Cortex of kidney (tissue), 1 donor: Measurements from ENCODE around the gene TFCP2.
"Not testable (repeated sequence)": the region's sequence is repeated elsewhere in the genome, so short reads cannot be mapped to it uniquely, and the experiment has no call there.

ENCODE experiments used
- DNase-seq: peaks from one replicate; lab custom pipeline; 2025; lab: John Stamatoyannopoulos, UW

TFCP2 gene

GRCh38 chr12:51172515-51173431, at the start of gene TFCP2:
Gene TFCP2 (minus strand): TSS chr12:51173135. CDS start chr12:51172422, 713 bp downstream.
- peak; percentile 65 for DNase-seq

GRCh38 chr12:51222461-51222860, 49.5 kb upstream of the TFCP2 start:
- no peak for DNase-seq

- not testable (repeated sequence) for DNase-seq
Measured at GRCh38 chr12:51219857-51220256, 46.9 kb upstream of the TFCP2 start.

GRCh38 chr12:51219322-51219721, 46.4 kb upstream of the TFCP2 start:
- DNase-seq: no peak

- DNase-seq: no peak
Measured at GRCh38 chr12:51218607-51219161, 45.7 kb upstream of the TFCP2 start.

- no peak for DNase-seq
Measured at GRCh38 chr12:51217968-51218606, 45.2 kb upstream of the TFCP2 start, which contains the start of gene POU6F1. Gene POU6F1 (minus strand): TSS chr12:51218062. CDS start chr12:51206836, 11,226 bp downstream.

GRCh38 chr12:51217133-51217967, 44.4 kb upstream of the TFCP2 start:
- no peak for DNase-seq

- no peak for DNase-seq
Measured at GRCh38 chr12:51216642-51217041, 43.7 kb upstream of the TFCP2 start.

GRCh38 chr12:51214895-51215294, 42.0 kb upstream of the TFCP2 start:
- no peak for DNase-seq

- DNase-seq: no peak
Measured at GRCh38 chr12:51210690-51211395, 37.9 kb upstream of the TFCP2 start.

- DNase-seq: no peak
Measured at GRCh38 chr12:51209259-51209658, 36.3 kb upstream of the TFCP2 start.

GRCh38 chr12:51208016-51208660, 35.2 kb upstream of the TFCP2 start:
- no peak for DNase-seq

GRCh38 chr12:51205350-51205749, 32.4 kb upstream of the TFCP2 start:
- DNase-seq: no peak

GRCh38 chr12:51202718-51203117, 29.8 kb upstream of the TFCP2 start:
- DNase-seq: no peak

- DNase-seq: no peak
Measured at GRCh38 chr12:51200806-51201205, 27.9 kb upstream of the TFCP2 start.

- no peak for DNase-seq
Measured at GRCh38 chr12:51200156-51200555, 27.2 kb upstream of the TFCP2 start.

GRCh38 chr12:51199366-51199945, 26.5 kb upstream of the TFCP2 start:
- DNase-seq: no peak

GRCh38 chr12:51198568-51199365, 25.8 kb upstream of the TFCP2 start:
- DNase-seq: no peak

GRCh38 chr12:51197736-51198567, 25.0 kb upstream of the TFCP2 start:
- no peak for DNase-seq
